Stimulated activated effector memory CD8-positive, alpha-beta T cell treated with anti-CD3 and anti-CD28 coated beads, Interleukin-12 subunit alpha, Interleukin-12 subunit beta, amount 100 ng/mL, for 72 hours (primary cell): ENCODE measurements around the gene PRRC2A.
A peak's percentile ranks its signal among the peaks of the same experiment; 100 is the strongest.

Source experiments
- ATAC-seq: fragments of 150-1000 bp; cut with Tn5 transposase; 2 replicates; pipeline ENCODE4 v1.10.0; 2021
- DNase-seq, 2 donors: peaks; one replicate each; pipeline ENCODE4 v3.0.0; 2021 to 2022; ENCODE audit warnings: low spot score in 2 of 2
- H3K27ac Mint-ChIP-seq: one replicate; pipeline ENCODE4 v1.8.0; 2022; ENCODE audit warnings: mild to moderate bottlenecking, mixed read lengths
- H3K36me3 Mint-ChIP-seq: one replicate; pipeline ENCODE4 v1.8.0; 2022; ENCODE audit warnings: mild to moderate bottlenecking, mixed read lengths
- H3K4me1 Mint-ChIP-seq: one replicate; pipeline ENCODE4 v1.8.0; 2022; ENCODE audit warnings: mixed read lengths
- H3K4me3 Mint-ChIP-seq: one replicate; pipeline ENCODE4 v1.8.0; 2022; ENCODE audit warnings: mild to moderate bottlenecking, mixed read lengths
- H3K9me3 Mint-ChIP-seq: one replicate; pipeline ENCODE4 v1.8.0; 2022; ENCODE audit warnings: mixed read lengths

Gene PRRC2A

GRCh38 chr6:31683591-31683990 lies 63.1 kb downstream of the PRRC2A start:
- Mint-ChIP-seq H3K9me3 (no peaks in the 10 kb centered on the region), H3K27ac (peak overlapping the region; percentile 40), H3K36me3 (peaks cover 50% of the 10 kb centered on the region), H3K4me1 (peaks cover 26% of the 10 kb centered on the region), H3K4me3 (no peak overlapping the region)
- ATAC-seq (no peak), DNase-seq (no peak)

GRCh38 chr6:31686483-31686882 lies 66.0 kb downstream of the PRRC2A start:
- H3K9me3 Mint-ChIP-seq, result no peaks in the 10 kb centered on the region
- no peak for ATAC-seq
- peaks cover 12% of the 10 kb centered on the region for H3K4me1 Mint-ChIP-seq
- H3K36me3 Mint-ChIP-seq, result peaks cover 68% of the 10 kb centered on the region
- H3K27ac Mint-ChIP-seq, result peak overlapping the region; percentile 32
- no peak overlapping the region for H3K4me3 Mint-ChIP-seq
- no peak for DNase-seq

- Mint-ChIP-seq H3K27ac (peak overlapping the region; percentile 32), H3K4me1 (peaks cover 8% of the 10 kb centered on the region), H3K9me3 (no peaks in the 10 kb centered on the region), H3K36me3 (peaks cover 69% of the 10 kb centered on the region), H3K4me3 (no peak overlapping the region)
- DNase-seq (no peak), ATAC-seq (no peak)
Observed at GRCh38 chr6:31687321-31687720, 66.8 kb downstream of the PRRC2A start.
